ENCODE results near the gene PLEKHG3. TPM values are rescaled to one million over a fixed set of nuclear protein-coding genes. Genes with fewer than 3 reads are reported as not detected.

The PLEKHG3 gene
- total RNA-seq, 2 donors from 2014 or later, result 57.8 to 69.7 TPM

GRCh38 chr14:64765740-64766302, 61.6 kb downstream of the PLEKHG3 start:
- no peak overlapping the region for H3K4me3 ChIP-seq
- intact Hi-C loops (cut with DNase I), result no loop called here
- H3K27me3 ChIP-seq (replicated peaks; ENCODE audit: insufficient read depth), result no peaks in the 10 kb centered on the region
- H3K4me1 ChIP-seq (replicated peaks), result peaks cover 12% of the 10 kb centered on the region
- H3K36me3 ChIP-seq, result no peaks in the 10 kb centered on the region
- no peak for TF ChIP-seq POLR2AphosphoS5 (IDR thresholded peaks at IDR 0.05)
- no peak for TF ChIP-seq CTCF (IDR thresholded peaks at IDR 0.05)
- TF ChIP-seq POLR2A (IDR thresholded peaks at IDR 0.05), result no peak
- 97% methylated on average over 4 of the region's 4 CpGs for WGBS
- no peaks in the 10 kb centered on the region for H3K9me3 ChIP-seq
- H3K27ac ChIP-seq, result no peak overlapping the region
- no peak for DNase-seq (ENCODE audit: low spot score)

DNA sequence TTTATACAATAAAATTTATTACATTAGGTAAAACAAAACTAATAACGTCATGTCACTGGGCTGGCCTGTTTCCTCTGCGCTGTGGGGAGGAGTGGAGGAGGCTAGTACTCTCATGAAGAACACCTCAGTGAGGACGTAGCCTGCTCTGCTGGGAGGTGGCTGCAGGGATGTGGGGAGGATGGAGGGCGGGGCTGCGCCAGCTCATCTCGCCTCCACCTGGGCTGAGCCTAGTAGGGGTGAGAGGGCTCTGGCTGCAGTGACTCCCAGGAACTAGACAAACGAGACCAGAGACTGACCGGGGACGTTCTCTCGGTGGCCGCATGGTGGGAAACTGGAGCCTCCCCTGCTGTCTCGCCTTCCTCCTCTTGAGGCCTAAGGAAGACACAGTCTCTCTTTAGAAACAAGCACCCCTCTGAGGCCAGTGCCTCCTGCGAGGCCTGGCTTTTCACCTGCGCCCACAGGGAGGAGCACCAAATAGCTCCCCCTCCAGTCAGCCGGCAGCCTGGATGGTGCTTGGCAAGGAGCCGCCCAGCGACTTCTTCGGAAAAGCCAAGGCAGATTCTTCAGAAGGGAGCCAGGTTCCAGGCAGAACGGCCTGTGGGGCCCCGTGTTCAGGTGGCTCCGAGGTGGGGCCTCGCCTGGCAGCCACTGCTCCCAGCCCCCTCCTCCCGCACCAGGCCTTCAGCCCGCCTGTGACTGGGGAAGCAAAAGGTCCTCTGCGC, 62.4 kb downstream of the PLEKHG3 start:
- TF ChIP-seq CTCF (IDR thresholded peaks at IDR 0.05), result no peak
- no peak for TF ChIP-seq POLR2AphosphoS5 (IDR thresholded peaks at IDR 0.05)
- TF ChIP-seq POLR2A (IDR thresholded peaks at IDR 0.05), result no peak
- 82% methylated on average over 22 of the region's 25 CpGs for WGBS
- no peak overlapping the region for H3K27ac ChIP-seq
- DNase-seq (ENCODE audit: low spot score), result no peak
- H3K4me3 ChIP-seq, result no peak overlapping the region
- intact Hi-C loops (cut with DNase I), result no loop called here
- H3K4me1 ChIP-seq (replicated peaks), result peaks cover 8% of the 10 kb centered on the region
- no peaks in the 10 kb centered on the region for H3K9me3 ChIP-seq
- H3K36me3 ChIP-seq, result no peaks in the 10 kb centered on the region
- H3K27me3 ChIP-seq (replicated peaks; ENCODE audit: insufficient read depth), result no peaks in the 10 kb centered on the region

- no peak for TF ChIP-seq CTCF (IDR thresholded peaks at IDR 0.05)
- TF ChIP-seq POLR2AphosphoS5 (IDR thresholded peaks at IDR 0.05), result no peak
- TF ChIP-seq POLR2A (IDR thresholded peaks at IDR 0.05), result no peak
- no peaks in the 10 kb centered on the region for H3K36me3 ChIP-seq
- H3K27me3 ChIP-seq (replicated peaks; ENCODE audit: insufficient read depth), result no peaks in the 10 kb centered on the region
- no peak overlapping the region for H3K4me3 ChIP-seq
- intact Hi-C loops (cut with DNase I), result no loop called here
- H3K27ac ChIP-seq, result no peak overlapping the region
- no peaks in the 10 kb centered on the region for H3K9me3 ChIP-seq
- no peak for DNase-seq (ENCODE audit: low spot score)
- 86% methylated on average over 13 of the region's 15 CpGs for WGBS
- peaks cover under 1% of the 10 kb centered on the region for H3K4me1 ChIP-seq (replicated peaks)
Measured at GRCh38 chr14:64767215-64767964, 63.2 kb downstream of the PLEKHG3 start.

DNA sequence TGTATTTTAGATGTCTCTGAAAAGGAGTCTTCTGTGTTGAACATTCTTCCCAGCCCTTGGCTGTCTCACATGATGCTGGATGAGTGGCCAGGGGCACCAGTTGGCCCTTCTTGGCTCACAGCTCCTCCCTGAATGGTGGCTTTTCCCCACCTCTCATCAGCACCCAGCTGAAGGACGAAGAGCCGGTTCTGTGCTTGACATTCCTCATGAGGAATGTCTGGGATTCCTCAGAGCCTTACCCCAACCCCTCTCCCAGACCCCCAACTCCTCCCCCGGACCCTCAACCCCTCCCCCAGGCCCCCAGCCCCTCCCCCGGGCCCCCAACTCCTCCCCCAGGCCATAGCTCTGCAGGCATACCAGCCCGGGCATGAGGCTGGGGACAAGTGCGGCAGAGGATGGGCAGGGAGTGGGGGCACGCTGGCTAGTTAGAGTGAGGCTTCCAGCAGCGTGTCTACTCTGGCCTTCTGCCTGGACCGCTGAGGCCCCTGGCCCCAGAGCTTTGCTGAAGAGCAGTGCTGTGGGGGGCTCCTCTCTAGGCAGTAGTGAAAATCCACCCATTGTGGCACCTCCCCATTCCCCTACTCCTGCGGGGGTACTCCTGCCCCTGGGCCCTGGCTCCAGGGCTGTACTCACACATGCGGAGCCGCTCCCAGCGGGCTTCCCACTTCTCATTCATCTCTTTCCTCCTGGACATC, 64.3 kb downstream of the PLEKHG3 start:
- Histone ChIP-seq H3K4me3 (no peak overlapping the region), H3K4me1 (replicated peaks) (no peaks in the 10 kb centered on the region), H3K9me3 (no peaks in the 10 kb centered on the region), H3K36me3 (no peaks in the 10 kb centered on the region), H3K27ac (no peak overlapping the region), H3K27me3 (replicated peaks; ENCODE audit: insufficient read depth) (no peaks in the 10 kb centered on the region)
- WGBS, result 68% methylated on average over 13 of the region's 13 CpGs
- TF ChIP-seq POLR2A (IDR thresholded peaks at IDR 0.05), result no peak
- no peak for TF ChIP-seq POLR2AphosphoS5 (IDR thresholded peaks at IDR 0.05)
- no peak for TF ChIP-seq CTCF (IDR thresholded peaks at IDR 0.05)
- DNase-seq (ENCODE audit: low spot score), result no peak
- intact Hi-C loops (cut with DNase I), result no loop called here
